Measurements from ENCODE around the gene PPP1R13B. TPM values are rescaled to one million over a fixed set of nuclear protein-coding genes. Genes with fewer than 3 reads are reported as not detected.
"Not testable (repeated sequence)": the region's sequence is repeated elsewhere in the genome, so short reads cannot be mapped to it uniquely, and the experiment has no call there.

The PPP1R13B gene
- total RNA-seq, 4 donors from 2014 or later: 19.9 to 25.2 (median 23.6) TPM

DNA sequence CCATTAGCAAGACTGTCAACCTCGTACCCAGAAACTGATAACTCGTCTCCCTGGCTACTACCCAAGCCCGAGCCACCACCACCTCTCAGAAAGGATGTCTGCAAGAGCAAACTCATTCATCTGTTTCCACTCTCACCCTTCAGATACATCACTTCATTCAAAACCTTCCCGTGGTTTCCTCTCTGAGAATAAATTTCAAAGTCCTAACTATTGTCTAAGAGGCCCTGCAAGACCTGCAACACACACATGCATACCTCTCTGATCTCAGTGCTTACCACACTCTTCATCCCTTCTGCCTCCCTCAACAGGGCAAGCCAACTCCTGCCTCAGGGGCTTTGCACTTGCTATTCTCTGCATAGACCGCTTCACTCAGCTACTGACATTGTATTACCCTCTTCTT lies 40.6 kb downstream of the PPP1R13B start:
- H3K9me3 ChIP-seq: no peaks in the 10 kb centered on the region
- peaks cover 24 to 46% (median 35%) of the 10 kb centered on the region in 4 donors for H3K4me1 ChIP-seq
- intact Hi-C loops (cut with DNase I): loop anchor here (2.0 to 5.0 kb wide), 3 partner anchors 40 to 170 kb away; partner anchors contain the start of gene PPP1R13B
- no peak overlapping the region for H3K27ac ChIP-seq (replicated peaks in 1 of 4)
- TF ChIP-seq POLR2A (IDR thresholded peaks at IDR 0.05; ENCODE audit: low read depth) (no peak), CTCF (IDR thresholded peaks at IDR 0.05) (no peak), POLR2AphosphoS5 (IDR thresholded peaks at IDR 0.05) (no peak), EP300 (IDR thresholded peaks at IDR 0.05) (no peak)
- no peak for DNase-seq (ENCODE audit: extremely low spot score)
- H3K4me3 ChIP-seq: no peak overlapping the region
- H3K36me3 ChIP-seq: no peaks in the 10 kb centered on the region
- 34% methylated on average over 5 of the region's 5 CpGs for WGBS
- H3K27me3 ChIP-seq: no peaks in the 10 kb centered on the region

- TF ChIP-seq POLR2AphosphoS5 (IDR thresholded peaks at IDR 0.05): no peak
- no peak for TF ChIP-seq POLR2A (IDR thresholded peaks at IDR 0.05; ENCODE audit: low read depth)
- no peak for TF ChIP-seq CTCF (IDR thresholded peaks at IDR 0.05)
Measured at GRCh38 chr14:103805708-103806107, 41.7 kb downstream of the PPP1R13B start.

DNA sequence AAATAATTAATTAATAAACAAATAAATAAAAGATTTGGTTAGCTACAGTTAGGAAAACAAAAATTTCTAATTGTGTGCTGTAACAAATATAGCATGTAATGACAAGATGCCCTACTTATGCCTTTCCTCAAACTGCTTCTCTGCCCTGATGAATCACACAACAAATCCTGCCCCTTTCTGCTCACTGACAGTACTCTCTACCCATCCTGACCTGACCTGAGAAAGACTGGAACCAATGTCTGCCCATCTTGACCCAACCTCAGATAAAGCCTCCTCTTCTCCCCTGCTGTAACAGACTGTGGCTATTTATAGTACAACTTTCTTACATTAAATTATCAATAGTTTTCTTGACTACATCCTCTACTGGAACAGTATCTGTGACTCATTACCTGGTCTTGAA lies 43.7 kb downstream of the PPP1R13B start:
- Histone ChIP-seq H3K27ac (replicated peaks in 1 of 4) (no peak overlapping the region), H3K36me3 (no peaks in the 10 kb centered on the region), H3K27me3 (no peaks in the 10 kb centered on the region), H3K4me3 (no peak overlapping the region), H3K9me3 (no peaks in the 10 kb centered on the region), H3K4me1 (peaks cover 20 to 43% (median 31%) of the 10 kb centered on the region in 4 donors)
- DNase-seq (ENCODE audit: extremely low spot score): no peak
- intact Hi-C loops (cut with DNase I): no loop called here
- TF ChIP-seq EP300 (IDR thresholded peaks at IDR 0.05) (no peak), POLR2AphosphoS5 (IDR thresholded peaks at IDR 0.05) (no peak), CTCF (IDR thresholded peaks at IDR 0.05) (no peak), POLR2A (IDR thresholded peaks at IDR 0.05; ENCODE audit: low read depth) (no peak)

More at GRCh38 chr14:103805708-103806107, 41.7 kb downstream of the PPP1R13B start:
- 41% methylated on average over 1 of the region's 1 CpG for WGBS
- H3K4me3 ChIP-seq: no peak overlapping the region
- no peaks in the 10 kb centered on the region for H3K9me3 ChIP-seq
- H3K27ac ChIP-seq (replicated peaks in 1 of 4): no peak overlapping the region
- H3K36me3 ChIP-seq: no peaks in the 10 kb centered on the region
- peaks cover 24 to 46% (median 35%) of the 10 kb centered on the region in 4 donors for H3K4me1 ChIP-seq
- intact Hi-C loops (cut with DNase I): loop anchor here (2.0 to 5.0 kb wide), 3 partner anchors 42 to 172 kb away; partner anchors contain the start of gene PPP1R13B
- DNase-seq (ENCODE audit: extremely low spot score): no peak
- H3K27me3 ChIP-seq: no peaks in the 10 kb centered on the region

DNA sequence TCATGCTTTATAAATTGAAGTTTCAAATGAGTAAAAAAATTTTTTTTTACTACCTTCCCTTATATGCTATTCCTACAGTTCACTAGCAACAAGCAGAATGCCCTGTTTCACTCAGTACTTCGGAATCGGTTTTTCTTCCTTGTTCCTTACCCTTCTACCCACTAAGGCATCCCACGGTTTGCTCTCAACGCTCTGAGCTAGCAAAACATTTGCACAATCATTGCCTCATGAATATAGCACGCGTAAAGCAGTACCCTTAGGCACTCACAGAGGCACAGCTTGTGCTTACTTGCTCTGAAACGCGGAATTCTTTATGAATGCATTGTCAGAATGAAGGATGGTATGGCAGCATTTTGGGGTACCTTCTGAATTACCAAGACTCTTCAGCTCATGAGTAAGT lies 45.0 kb downstream of the PPP1R13B start:
- no peaks in the 10 kb centered on the region for H3K27me3 ChIP-seq
- no peak for DNase-seq (ENCODE audit: extremely low spot score)
- H3K36me3 ChIP-seq: no peaks in the 10 kb centered on the region
- no peaks in the 10 kb centered on the region for H3K9me3 ChIP-seq
- H3K27ac ChIP-seq (replicated peaks in 1 of 4): no peak overlapping the region
- TF ChIP-seq EP300 (IDR thresholded peaks at IDR 0.05): no peak
- TF ChIP-seq CTCF (IDR thresholded peaks at IDR 0.05): no peak
- TF ChIP-seq POLR2AphosphoS5 (IDR thresholded peaks at IDR 0.05): no peak
- no peak for TF ChIP-seq POLR2A (IDR thresholded peaks at IDR 0.05; ENCODE audit: low read depth)
- 82% methylated on average over 8 of the region's 8 CpGs for WGBS
- intact Hi-C loops (cut with DNase I): no loop called here
- peaks cover 18 to 40% (median 22%) of the 10 kb centered on the region in 4 donors for H3K4me1 ChIP-seq
- H3K4me3 ChIP-seq: no peak overlapping the region

GRCh38 chr14:103801459-103801858 lies 45.9 kb downstream of the PPP1R13B start:
- no peak overlapping the region for H3K27ac ChIP-seq (replicated peaks in 1 of 4)
- no peaks in the 10 kb centered on the region for H3K27me3 ChIP-seq
- intact Hi-C loops (cut with DNase I): no loop called here
- H3K9me3 ChIP-seq: no peaks in the 10 kb centered on the region
- DNase-seq (ENCODE audit: extremely low spot score): no peak
- no peak overlapping the region for H3K4me3 ChIP-seq
- 85% methylated on average over 4 of the region's 4 CpGs for WGBS
- H3K4me1 ChIP-seq: peaks cover 12 to 34% (median 15%) of the 10 kb centered on the region in 4 donors
- no peak for TF ChIP-seq EP300 (IDR thresholded peaks at IDR 0.05)
- TF ChIP-seq CTCF (IDR thresholded peaks at IDR 0.05): no peak
- no peak for TF ChIP-seq POLR2AphosphoS5 (IDR thresholded peaks at IDR 0.05)
- TF ChIP-seq POLR2A (IDR thresholded peaks at IDR 0.05; ENCODE audit: low read depth): no peak
- H3K36me3 ChIP-seq: peaks cover 0 to 5% (median 2%) of the 10 kb centered on the region in 4 donors

GRCh38 chr14:103793192-103793591 lies 54.2 kb downstream of the PPP1R13B start:
- H3K9me3 ChIP-seq; DNase-seq (ENCODE audit: extremely low spot score); H3K4me1 ChIP-seq; H3K4me3 ChIP-seq; intact Hi-C loops (cut with DNase I); H3K27ac ChIP-seq (replicated peaks in 1 of 4); H3K27me3 ChIP-seq: not testable (repeated sequence)
- H3K36me3 ChIP-seq: peaks cover 0 to 67% (median 30%) of the 10 kb centered on the region in 4 donors
